Naive B cell (primary cell): ENCODE data around the gene RAP1GAP2. TPM values are rescaled to one million over a fixed set of nuclear protein-coding genes. Genes with fewer than 3 reads are reported as not detected.
A peak's percentile ranks its signal among the peaks of the same experiment; 100 is the strongest.

Source experiments
- ATAC-seq, 2 donors: fragments of 150-1000 bp; cut with Tn5 transposase; 2 replicates each; pipeline ENCODE4 v1.10.0; 2021; ENCODE audit warnings: low read depth in 2 of 2, mild to moderate bottlenecking in 2 of 2, moderate library complexity in 2 of 2
- DNase-seq: peaks from one replicate; pipeline ENCODE4 v3.0.0; 2022
- H3K27ac Mint-ChIP-seq, 6 donors: one replicate each; pipeline ENCODE4 v1.8.0; 2020 to 2022; ENCODE audit warnings: mild to moderate bottlenecking in 6 of 6, mixed read lengths in 6 of 6, moderate library complexity in 5 of 6, inconsistent platforms in 2 of 6
- H3K27me3 Mint-ChIP-seq, 3 donors: one replicate each; pipeline ENCODE4 v1.8.0; 2021 to 2022; ENCODE audit warnings: mixed read lengths in 3 of 3, mild to moderate bottlenecking in 1 of 3
- H3K36me3 Mint-ChIP-seq, 2 donors: one replicate each; pipeline ENCODE4 v1.8.0; 2020 to 2022; ENCODE audit warnings: mixed read lengths in 2 of 2, inconsistent platforms in 1 of 2, mild to moderate bottlenecking in 1 of 2
- H3K4me1 Mint-ChIP-seq, 3 donors: one replicate each; pipeline ENCODE4 v1.8.0; 2020 to 2022; ENCODE audit warnings: mixed read lengths in 3 of 3, inconsistent platforms in 1 of 3, mild to moderate bottlenecking in 1 of 3, moderate library complexity in 1 of 3
- H3K4me3 Mint-ChIP-seq, 8 donors: one replicate each; pipeline ENCODE4 v1.8.0; 2020 to 2022; ENCODE audit warnings: mild to moderate bottlenecking in 8 of 8, mixed read lengths in 8 of 8, moderate library complexity in 8 of 8, inconsistent platforms in 2 of 8
- H3K9me3 Mint-ChIP-seq, 7 donors: one replicate each; pipeline ENCODE4 v1.8.0; 2020 to 2022; ENCODE audit warnings: mixed read lengths in 7 of 7, mild to moderate bottlenecking in 5 of 7, inconsistent platforms in 2 of 7, moderate library complexity in 1 of 7
- polyA plus RNA-seq, 6 donors: library from polyadenylated mRNA; unstranded; fragments of 300-500 nt; fragmentation: Illumina TruSeq; gene quantifications; one replicate each; pipeline ENCODE4 v1.2.3, GENCODE V29; 2021; ENCODE audit warnings: low read depth in 6 of 6

The RAP1GAP2 gene
- polyA plus RNA-seq, 6 donors from 2014 or later: 0.96 to 2.9 (median 1.4) TPM; not detected in 1

GRCh38 chr17:3006801-3007200 lies 210.6 kb downstream of the RAP1GAP2 start:
- Mint-ChIP-seq H3K9me3 (no peaks in the 10 kb centered on the region), H3K27ac (peak overlapping the region in 4 of 6 donors; percentile 50 to 81 (median 64)), H3K4me3 (no peak overlapping the region), H3K36me3 (peaks cover 19 to 24% of the 10 kb centered on the region in 2 donors), H3K27me3 (no peaks in the 10 kb centered on the region), H3K4me1 (peaks cover 40 to 52% (median 49%) of the 10 kb centered on the region in 3 donors)
- DNase-seq: no peak
- no peak for ATAC-seq

DNA sequence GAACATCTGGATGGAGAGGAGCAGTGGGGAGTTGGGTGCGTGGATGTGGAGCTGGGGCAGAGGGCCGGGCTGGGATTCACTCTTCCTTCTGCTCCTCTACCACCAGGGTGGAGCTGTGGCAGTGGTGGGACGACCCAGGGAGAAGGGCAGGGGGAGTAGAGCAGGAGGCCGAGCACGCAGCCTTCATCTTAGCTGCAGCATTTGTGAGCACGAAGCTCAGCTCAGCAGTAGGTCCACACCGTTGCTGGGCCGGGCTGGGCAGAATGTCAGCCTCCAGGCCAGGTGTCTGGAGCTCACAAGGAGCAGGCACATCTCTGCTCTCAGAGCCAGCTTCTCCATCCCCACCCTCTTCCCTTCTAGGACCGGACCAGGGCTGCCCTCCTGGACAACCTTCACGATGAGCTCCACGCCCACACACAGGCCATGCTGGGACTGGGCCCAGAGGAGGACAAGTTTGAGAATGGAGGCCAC lies 211.4 kb downstream of the RAP1GAP2 start:
- H3K4me3 Mint-ChIP-seq: no peak overlapping the region
- peaks cover 19 to 24% of the 10 kb centered on the region in 2 donors for H3K36me3 Mint-ChIP-seq
- H3K27me3 Mint-ChIP-seq: no peaks in the 10 kb centered on the region
- peaks cover 33 to 43% (median 41%) of the 10 kb centered on the region in 3 donors for H3K4me1 Mint-ChIP-seq
- H3K27ac Mint-ChIP-seq: peak overlapping the region in 2 of 6 donors; percentile 56 to 71
- no peaks in the 10 kb centered on the region for H3K9me3 Mint-ChIP-seq
- DNase-seq: no peak
- ATAC-seq: no peak

- Mint-ChIP-seq H3K36me3 (peaks cover 19 to 24% of the 10 kb centered on the region in 2 donors), H3K9me3 (no peaks in the 10 kb centered on the region), H3K4me1 (peaks cover 24 to 36% (median 34%) of the 10 kb centered on the region in 3 donors), H3K4me3 (no peak overlapping the region), H3K27me3 (no peaks in the 10 kb centered on the region), H3K27ac (peak overlapping the region in 1 of 6 donors; percentile 58)
- DNase-seq: no peak
- ATAC-seq: no peak
Measured at GRCh38 chr17:3008336-3009288, 212.4 kb downstream of the RAP1GAP2 start.

DNA sequence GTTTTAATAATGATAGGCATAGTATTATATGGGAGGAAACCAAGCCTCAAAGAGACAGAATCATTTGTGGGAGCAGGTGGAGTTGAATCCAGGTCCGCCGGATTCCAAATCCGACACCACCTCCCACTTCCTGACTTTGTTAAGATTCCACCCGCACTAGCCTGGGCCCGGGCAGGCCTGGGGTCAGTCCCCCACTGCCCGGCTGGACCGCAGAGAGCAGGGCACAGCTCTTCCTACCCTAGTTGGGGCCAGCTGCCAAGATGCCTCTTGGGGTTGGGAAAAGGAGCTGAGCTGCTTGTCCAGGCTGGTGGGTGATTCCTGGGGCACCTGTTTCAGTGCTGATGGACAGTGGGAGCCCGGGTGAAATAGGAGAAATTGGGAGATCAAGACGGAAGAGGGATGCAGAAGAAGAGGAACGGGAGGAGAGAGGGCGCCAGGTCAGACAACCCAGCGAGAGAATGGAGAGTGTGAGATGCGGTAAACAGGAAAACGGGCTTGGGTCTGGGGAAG lies 213.2 kb downstream of the RAP1GAP2 start:
- Mint-ChIP-seq H3K4me3 (peak overlapping the region in 1 of 8 donors; percentile 13), H3K36me3 (peaks cover 19 to 24% of the 10 kb centered on the region in 2 donors), H3K4me1 (peaks cover 18 to 27% (median 26%) of the 10 kb centered on the region in 3 donors), H3K9me3 (no peaks in the 10 kb centered on the region), H3K27ac (peak overlapping the region in 1 of 6 donors; percentile 64), H3K27me3 (no peaks in the 10 kb centered on the region)
- ATAC-seq (no peak), DNase-seq (no peak)

DNA sequence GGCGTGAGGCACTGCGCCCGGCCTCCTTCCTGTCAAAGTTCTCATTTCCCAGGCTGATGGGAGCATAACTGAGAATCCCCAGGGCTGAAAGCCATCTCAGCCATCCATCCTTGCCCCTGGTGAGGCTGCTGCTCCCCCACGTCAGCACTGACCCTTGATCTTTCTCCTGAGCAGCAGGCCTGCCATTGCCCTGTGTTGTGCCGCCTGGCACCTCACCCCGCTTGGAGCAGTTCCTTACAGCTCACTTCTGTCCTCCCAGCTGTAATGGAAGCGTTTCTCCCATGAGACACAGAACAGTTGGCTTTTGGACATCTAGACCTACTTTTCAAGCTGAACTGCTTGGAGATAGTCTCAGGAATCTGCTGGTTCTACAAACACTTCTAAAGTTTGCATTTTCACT lies 215.7 kb downstream of the RAP1GAP2 start:
- H3K27ac Mint-ChIP-seq: peak overlapping the region in 2 of 6 donors; percentile 47 to 87

GRCh38 chr17:3012926-3013581 lies 216.8 kb downstream of the RAP1GAP2 start:
- DNase-seq (peak; percentile 61), ATAC-seq (peak; percentile 95 to 96)
- H3K9me3 Mint-ChIP-seq: no peaks in the 10 kb centered on the region
- peaks cover 0 to 6% (median 5%) of the 10 kb centered on the region in 3 donors for H3K4me1 Mint-ChIP-seq
- peak overlapping the region in 2 of 6 donors; percentile 42 to 63 for H3K27ac Mint-ChIP-seq
- no peak overlapping the region for H3K4me3 Mint-ChIP-seq
- no peaks in the 10 kb centered on the region for H3K27me3 Mint-ChIP-seq
- peaks cover 8 to 19% of the 10 kb centered on the region in 2 donors for H3K36me3 Mint-ChIP-seq

More for the DNA sequence above, 215.7 kb downstream of the RAP1GAP2 start:
- ATAC-seq (no peak), DNase-seq (no peak)
- Mint-ChIP-seq H3K27me3 (no peaks in the 10 kb centered on the region), H3K36me3 (peaks cover 20 to 24% of the 10 kb centered on the region in 2 donors), H3K4me1 (peaks cover 6 to 11% (median 11%) of the 10 kb centered on the region in 3 donors), H3K4me3 (no peak overlapping the region), H3K9me3 (no peaks in the 10 kb centered on the region)

DNA sequence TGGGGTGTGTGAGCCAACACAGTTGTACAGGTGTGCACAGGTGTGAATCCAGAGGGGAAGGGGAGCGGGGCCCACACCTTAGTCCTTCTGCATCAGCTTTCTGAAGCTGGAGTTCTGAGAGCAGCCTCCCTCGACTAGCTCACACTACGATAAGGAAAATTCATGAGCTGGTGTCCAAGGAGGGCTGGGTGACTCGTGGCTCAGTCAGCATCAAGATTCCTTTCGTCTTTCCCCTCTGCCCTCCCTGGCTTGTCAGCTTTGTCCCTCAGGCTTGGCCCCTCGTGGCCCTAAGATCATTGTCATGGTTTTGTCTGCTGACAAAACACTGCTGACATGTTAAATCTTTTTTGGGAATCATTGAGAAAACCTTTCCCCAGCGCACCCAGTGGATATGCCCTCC lies 219.7 kb downstream of the RAP1GAP2 start:
- peaks cover 0 to under 1% (median 0%) of the 10 kb centered on the region in 7 donors for H3K9me3 Mint-ChIP-seq
- no peaks in the 10 kb centered on the region for H3K27me3 Mint-ChIP-seq
- H3K36me3 Mint-ChIP-seq: peaks cover 6 to 15% of the 10 kb centered on the region in 2 donors
- H3K4me1 Mint-ChIP-seq: peaks cover 0 to 5% (median 0%) of the 10 kb centered on the region in 3 donors
- no peak overlapping the region for H3K4me3 Mint-ChIP-seq
- DNase-seq: no peak
- no peak overlapping the region for H3K27ac Mint-ChIP-seq
- no peak for ATAC-seq

- peaks cover 0 to under 1% (median 0%) of the 10 kb centered on the region in 3 donors for H3K4me1 Mint-ChIP-seq
- no peak overlapping the region for H3K27ac Mint-ChIP-seq
- ATAC-seq (no peak), DNase-seq (no peak)
- H3K27me3 Mint-ChIP-seq: no peaks in the 10 kb centered on the region
- H3K9me3 Mint-ChIP-seq: peaks cover under 1 to 21% (median 13%) of the 10 kb centered on the region in 7 donors
- H3K4me3 Mint-ChIP-seq: no peak overlapping the region
- H3K36me3 Mint-ChIP-seq: peaks cover 27 to 35% of the 10 kb centered on the region in 2 donors
Measured at GRCh38 chr17:3017936-3018335, 221.7 kb downstream of the RAP1GAP2 start.

DNA sequence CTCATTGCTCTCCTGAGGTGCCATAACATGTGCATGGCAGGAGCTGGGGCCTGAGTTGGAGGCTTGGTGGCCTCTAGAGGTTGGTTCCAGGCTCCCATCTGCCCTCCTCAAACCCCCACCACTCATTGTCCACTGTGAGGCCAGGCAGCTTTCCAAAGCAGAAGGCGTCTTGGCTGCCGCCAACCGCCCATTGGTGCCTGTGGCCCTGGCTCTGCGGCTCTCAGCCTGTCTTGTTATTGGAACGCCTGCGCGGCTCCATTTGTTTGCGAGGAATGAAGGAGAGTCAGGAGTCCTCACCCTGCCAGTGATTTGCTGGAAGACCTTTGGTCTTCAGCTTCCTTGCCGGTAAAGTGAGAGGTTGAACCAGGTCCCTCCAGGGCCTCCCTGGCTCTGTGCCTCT lies 223.5 kb downstream of the RAP1GAP2 start:
- DNase-seq (no peak), ATAC-seq (no peak)
- no peak overlapping the region for H3K4me3 Mint-ChIP-seq
- H3K4me1 Mint-ChIP-seq: no peaks in the 10 kb centered on the region
- peaks cover 10 to 34% (median 20%) of the 10 kb centered on the region in 7 donors for H3K9me3 Mint-ChIP-seq
- H3K27me3 Mint-ChIP-seq: no peaks in the 10 kb centered on the region
- peaks cover 42 to 51% of the 10 kb centered on the region in 2 donors for H3K36me3 Mint-ChIP-seq
- H3K27ac Mint-ChIP-seq: peak overlapping the region in 1 of 6 donors; percentile 29

GRCh38 chr17:3020381-3020780 lies 224.1 kb downstream of the RAP1GAP2 start:
- no peaks in the 10 kb centered on the region for H3K27me3 Mint-ChIP-seq
- DNase-seq (no peak), ATAC-seq (no peak)
- H3K4me3 Mint-ChIP-seq: no peak overlapping the region
- peaks cover 42 to 52% of the 10 kb centered on the region in 2 donors for H3K36me3 Mint-ChIP-seq
- no peaks in the 10 kb centered on the region for H3K4me1 Mint-ChIP-seq
- H3K9me3 Mint-ChIP-seq: peaks cover 10 to 34% (median 20%) of the 10 kb centered on the region in 7 donors
- H3K27ac Mint-ChIP-seq: no peak overlapping the region

DNA sequence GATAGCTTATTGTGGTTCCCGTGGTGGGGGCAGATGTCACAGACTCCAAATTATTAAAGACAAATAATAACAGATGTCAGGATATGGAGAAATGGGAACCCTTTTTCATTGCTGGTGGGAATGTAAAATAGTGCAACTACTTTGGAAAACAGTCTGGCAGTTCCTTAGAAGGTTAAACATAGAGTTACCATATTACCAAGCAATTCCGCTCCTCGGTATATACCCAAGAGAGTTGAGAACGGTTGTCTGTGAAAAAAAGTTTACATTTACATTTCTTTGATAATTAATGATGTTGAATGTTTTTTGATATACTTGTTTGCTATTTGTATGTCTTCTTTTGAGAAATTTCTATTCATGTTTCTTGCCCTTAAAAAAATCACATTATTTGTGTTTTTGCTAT lies 226.0 kb downstream of the RAP1GAP2 start:
- H3K27ac Mint-ChIP-seq: no peak overlapping the region
- no peaks in the 10 kb centered on the region for H3K4me1 Mint-ChIP-seq
- ATAC-seq: no peak
- H3K9me3 Mint-ChIP-seq: peaks cover 10 to 34% (median 20%) of the 10 kb centered on the region in 7 donors
- H3K4me3 Mint-ChIP-seq: no peak overlapping the region
- H3K27me3 Mint-ChIP-seq: no peaks in the 10 kb centered on the region
- H3K36me3 Mint-ChIP-seq: peaks cover 43 to 46% of the 10 kb centered on the region in 2 donors
- no peak for DNase-seq

GRCh38 chr17:3024346-3024745 lies 228.1 kb downstream of the RAP1GAP2 start:
- Mint-ChIP-seq H3K27me3 (no peaks in the 10 kb centered on the region), H3K9me3 (peaks cover 10 to 34% (median 20%) of the 10 kb centered on the region in 7 donors), H3K4me3 (no peak overlapping the region), H3K27ac (no peak overlapping the region), H3K36me3 (peaks cover 53 to 58% of the 10 kb centered on the region in 2 donors), H3K4me1 (peaks cover 0 to 6% (median 0%) of the 10 kb centered on the region in 3 donors)
- ATAC-seq (no peak), DNase-seq (no peak)
